Stimulated activated CD8-positive, alpha-beta memory T cell treated with anti-CD3 and anti-CD28 coated beads, Interleukin-7, amount 100 ng/mL, for 4 hours (primary cell): ENCODE measurements around the gene COL1A2.

ENCODE experiments used
- DNase-seq, 2 donors: peaks; one replicate each; pipeline ENCODE4 v3.0.0-alpha.2; 2020; ENCODE audit warnings: low read depth in 2 of 2

The COL1A2 gene

DNA sequence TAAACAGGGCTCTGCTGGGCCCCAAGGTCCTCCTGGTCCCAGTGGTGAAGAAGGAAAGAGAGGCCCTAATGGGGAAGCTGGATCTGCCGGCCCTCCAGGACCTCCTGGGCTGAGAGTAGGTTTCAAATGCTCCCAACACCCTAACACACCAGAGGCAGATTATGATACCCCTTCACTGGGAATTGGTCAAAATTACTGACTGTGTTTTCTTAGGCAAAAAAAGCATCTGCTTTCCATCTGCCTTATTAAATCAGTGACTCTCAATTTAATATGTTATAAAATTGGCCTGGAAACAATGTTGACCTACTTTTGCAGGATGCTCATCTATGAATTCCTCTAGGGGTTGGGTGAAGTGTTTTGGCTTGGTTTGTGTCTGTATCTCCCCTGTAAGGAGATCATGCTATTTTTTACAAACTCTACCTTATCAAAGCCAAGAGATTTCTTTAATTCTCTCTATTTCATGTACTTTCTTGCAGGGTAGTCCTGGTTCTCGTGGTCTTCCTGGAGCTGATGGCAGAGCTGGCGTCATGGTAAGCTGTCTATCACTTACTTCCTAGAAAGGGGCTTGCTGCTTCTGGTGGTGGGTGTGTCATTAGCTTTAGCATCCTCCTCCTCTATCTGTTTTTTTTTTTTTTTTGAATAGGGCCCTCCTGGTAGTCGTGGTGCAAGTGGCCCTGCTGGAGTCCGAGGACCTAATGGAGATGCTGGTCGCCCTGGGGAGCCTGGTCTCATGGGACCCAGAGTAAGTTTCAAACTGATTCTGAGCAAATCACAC is 15.9 kb downstream of the COL1A2 start:
- no peak for DNase-seq

DNA sequence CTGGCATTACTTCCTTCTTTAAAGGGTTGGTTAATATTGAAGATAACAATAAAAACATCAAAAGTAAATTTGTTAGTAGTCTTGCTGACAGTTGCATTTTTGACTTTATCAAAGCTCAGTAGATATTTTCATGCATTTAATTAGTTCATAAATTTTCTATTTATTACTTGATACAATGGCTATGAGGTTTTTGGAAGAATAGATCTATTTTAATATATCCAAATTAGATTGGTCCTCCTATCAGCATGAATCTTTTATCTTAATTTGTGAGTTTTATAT is 16.4 kb downstream of the COL1A2 start:
- DNase-seq: no peak

DNA sequence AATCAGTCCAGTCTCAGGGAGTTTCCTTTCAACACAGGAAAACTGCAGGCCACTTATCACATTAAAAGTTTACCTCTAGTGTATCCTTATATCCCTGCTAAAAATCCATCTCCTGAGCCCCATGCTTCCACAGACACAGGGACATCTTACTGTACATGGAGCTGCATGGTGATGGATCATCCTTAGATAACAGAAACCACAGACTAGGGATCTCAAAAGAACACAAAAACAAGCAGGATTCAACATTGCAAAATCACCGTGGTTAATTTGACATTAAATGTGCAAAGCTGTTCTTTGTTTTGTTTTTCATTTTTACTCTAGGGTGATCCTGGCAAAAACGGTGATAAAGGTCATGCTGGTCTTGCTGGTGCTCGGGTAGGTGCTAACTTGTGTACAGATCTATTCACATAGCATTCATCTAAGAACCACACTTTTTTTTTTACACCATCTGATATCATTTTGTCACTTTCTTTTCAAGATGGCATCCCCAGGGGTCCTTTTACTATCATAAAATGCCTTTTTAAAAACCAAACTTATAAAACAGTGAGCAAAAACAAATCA is 18.1 kb downstream of the COL1A2 start:
- DNase-seq: no peak

DNA sequence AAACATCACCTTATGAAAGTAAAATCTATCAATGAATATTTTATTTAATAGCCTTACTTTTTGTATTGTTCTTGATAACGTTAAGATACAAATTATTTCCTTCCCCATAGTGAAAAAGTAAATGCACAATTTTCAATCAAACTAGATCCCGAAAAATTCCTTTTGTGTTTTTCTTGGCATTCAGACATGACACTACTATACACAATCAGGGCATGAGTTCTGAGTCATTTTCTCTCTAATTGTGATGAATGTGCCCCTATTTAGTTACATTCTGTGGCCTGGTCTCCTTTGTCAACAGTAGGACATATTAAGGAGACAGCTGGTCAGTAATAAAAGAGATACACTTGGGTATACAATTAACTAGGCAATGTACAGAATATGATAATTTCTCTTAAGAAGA is 19.8 kb downstream of the COL1A2 start:
- DNase-seq: no peak

DNA sequence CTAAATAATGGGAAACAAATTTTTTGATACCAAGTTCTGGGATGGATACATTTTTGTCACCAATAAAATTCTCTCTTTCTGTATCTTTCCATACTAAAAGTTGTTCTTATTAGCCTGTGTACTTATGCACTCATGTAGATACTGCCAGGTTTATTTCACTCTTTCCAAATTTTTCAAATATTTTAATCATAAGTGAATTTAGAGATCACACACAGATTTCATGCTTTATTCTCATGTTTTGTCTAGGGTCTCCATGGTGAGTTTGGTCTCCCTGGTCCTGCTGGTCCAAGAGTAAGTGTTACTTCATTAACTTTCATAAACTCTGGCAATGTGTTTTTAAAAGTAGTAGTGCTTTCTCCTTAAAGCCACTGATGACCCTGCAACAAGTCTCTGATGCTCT is 20.3 kb downstream of the COL1A2 start:
- DNase-seq: no peak

DNA sequence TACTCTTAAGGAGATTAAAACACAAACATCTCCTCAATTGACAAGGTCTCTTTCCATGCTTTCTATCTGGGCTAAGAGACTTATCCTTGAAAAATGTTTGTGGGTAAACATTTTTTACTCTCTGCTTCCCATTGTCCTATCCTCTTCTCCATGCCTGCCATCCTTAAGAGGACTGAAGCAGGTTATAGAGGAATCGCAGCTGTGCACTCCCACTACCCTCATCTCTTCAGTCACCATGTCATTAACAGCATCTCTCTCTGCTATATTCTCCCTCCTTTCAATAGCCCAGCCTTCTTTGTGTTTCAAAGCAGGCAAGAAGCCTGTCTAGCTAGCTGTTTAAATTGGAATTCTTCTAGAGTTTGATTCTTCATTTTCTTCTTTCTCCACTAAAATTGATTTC is 22.6 kb downstream of the COL1A2 start:
- DNase-seq: no peak

DNA sequence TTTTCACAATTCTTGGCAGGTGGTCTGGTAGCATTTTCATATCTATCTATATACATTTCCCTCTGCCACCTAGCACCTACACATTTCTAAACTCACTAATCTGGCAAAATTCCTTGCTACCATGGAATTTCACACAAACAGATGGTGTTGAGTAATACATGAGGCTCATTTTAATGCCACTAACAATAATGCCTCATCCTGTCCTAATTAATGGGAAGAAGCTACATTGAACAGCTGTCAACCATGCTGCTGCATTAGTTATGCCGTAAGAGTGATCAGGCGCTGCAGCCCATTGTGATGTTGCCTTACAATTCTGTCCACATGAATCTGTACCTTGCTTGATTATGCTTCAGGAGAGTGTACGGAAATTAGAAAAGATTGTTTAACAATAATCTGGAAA is 23.2 kb downstream of the COL1A2 start:
- no peak for DNase-seq

DNA sequence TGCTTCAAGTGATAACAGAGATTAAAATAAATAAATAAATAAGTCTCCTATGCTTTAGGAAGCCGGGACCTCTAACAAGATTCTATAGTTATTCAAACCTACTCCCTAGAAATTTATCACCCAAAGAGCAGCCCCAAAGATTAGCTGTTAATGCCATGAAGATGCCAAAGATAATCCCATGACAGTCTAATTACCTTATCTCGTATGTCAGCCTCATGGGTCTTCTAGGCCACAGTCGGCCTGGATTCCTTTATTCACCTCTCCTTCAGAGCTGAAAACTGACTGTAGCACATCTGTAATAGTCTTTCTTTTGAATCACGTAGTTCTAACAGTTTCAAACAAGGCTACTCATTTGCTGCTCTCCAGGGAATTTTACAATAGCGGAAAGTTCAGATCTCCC is 24.2 kb downstream of the COL1A2 start:
- DNase-seq: no peak

DNA sequence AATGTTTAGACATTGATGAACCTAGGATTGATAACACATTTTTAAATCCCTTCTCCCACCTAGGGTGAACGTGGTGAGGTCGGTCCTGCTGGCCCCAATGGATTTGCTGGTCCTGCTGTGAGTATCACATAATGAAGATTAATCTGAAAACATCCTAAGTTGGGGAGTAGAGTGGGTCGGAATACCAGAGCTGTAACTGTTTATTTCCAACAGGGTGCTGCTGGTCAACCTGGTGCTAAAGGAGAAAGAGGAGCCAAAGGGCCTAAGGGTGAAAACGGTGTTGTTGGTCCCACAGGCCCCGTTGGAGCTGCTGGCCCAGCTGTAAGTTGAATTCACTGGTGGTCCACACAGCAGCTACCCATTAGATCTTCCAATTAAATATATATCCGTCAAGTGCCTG is 25.6 kb downstream of the COL1A2 start:
- DNase-seq: no peak

DNA sequence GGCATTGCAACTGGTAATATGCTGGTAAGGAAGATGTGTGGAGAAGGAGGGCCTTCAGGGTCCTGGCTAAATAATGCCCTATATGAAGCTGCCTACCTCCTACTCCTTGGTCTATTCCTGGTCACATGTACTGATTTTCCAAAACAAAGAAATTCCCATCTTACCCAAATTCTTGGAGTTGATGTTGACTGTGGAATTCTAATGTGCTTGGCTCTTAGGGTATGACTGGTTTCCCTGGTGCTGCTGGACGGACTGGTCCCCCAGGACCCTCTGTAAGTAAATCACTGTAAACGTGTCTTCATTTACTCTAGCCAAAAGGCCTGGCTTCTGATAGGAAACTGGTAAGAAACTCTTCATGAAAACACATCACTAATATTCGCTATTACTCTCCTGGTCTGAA is 27.0 kb downstream of the COL1A2 start:
- no peak for DNase-seq

DNA sequence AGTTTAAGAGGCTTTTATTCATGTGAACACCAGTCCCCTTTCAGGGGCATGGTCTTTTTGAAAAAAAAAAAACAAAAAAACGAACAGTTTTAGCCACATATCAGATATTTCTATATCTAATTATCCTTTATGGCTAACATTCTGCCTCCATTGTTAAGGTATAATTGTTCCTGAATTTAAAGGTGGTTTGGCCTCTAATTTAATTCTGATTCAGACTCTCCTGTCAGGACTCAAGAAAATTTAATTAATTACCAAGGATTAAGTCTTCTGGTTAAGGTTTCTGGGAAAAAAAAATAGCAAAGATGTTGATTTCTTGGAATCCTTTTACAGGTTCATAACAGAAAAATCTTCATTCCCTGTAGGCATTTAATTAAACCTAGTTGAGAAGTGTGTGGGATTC is 27.4 kb downstream of the COL1A2 start:
- DNase-seq: no peak

DNA sequence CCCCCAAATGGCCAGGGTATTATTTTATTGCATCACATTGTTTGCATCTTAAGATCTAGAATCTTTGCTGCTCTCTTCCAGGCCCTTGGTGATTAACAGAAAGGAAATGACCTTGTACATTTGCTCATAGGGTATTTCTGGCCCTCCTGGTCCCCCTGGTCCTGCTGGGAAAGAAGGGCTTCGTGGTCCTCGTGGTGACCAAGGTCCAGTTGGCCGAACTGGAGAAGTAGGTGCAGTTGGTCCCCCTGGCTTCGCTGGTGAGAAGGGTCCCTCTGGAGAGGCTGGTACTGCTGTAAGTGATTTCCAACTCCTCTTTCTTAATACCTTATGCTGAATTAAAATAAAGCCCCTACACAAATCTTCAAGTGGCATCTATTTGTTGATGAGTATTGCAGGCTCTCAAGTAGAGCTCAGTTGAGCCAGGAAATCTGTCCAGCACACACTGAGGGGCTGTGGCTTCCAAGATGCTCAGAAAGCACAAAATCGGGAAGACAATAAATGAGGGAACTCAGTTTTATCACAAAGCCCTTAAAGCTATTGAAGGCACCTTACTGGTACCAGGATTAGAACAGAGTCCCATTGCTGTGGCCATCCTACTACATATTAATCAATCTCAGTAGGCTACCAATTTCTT is 28.2 kb downstream of the COL1A2 start:
- no peak for DNase-seq

DNA sequence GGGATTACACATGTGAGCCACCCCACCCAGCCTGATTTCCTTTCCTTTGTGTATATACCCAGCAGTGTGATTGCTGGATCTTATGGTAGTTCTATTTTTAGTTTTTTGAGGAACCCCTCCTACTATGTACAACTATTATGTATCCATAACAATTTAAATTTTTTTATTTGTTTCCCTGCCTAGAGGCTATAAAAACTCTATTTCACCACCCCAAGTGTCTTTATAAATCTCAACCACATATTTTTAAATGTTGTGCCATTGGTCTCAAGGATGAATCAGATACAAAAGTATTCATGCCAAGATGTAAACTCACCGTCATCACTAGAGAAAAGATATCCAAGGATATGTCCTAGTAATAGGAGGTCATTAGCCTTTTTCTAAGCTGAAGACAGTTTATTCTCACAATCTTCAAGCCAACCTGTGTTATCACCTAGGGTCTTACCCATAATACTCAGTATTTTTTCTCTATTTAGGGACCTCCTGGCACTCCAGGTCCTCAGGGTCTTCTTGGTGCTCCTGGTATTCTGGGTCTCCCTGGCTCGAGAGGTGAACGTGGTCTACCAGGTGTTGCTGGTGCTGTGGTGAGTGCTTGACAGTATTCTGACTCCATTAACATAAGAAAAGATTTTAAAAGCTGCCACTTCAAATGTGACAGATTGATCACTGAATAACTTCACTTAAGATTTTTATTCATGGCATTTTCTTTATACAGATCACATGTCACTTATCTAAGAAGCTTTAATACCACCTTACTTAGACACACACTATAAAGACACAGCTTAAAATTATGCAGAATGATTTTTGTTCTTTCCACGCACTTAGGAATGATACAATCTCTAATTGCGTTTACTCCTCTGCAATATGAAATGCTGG is 29.4 kb downstream of the COL1A2 start:
- no peak for DNase-seq

DNA sequence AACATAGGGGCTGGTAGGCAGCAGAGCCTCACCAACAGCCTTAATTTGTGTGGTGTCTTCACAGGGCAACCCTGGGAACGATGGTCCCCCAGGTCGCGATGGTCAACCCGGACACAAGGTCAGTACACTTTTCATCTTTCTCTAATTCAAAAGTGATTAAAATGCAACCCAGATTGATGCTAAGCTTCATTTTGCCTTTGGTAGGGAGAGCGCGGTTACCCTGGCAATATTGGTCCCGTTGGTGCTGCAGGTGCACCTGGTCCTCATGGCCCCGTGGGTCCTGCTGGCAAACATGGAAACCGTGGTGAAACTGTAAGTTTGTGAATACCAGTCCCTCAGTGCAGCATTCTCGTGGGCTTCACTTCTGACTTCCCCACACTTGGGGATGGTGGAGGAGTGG is 30.9 kb downstream of the COL1A2 start:
- no peak for DNase-seq

DNA sequence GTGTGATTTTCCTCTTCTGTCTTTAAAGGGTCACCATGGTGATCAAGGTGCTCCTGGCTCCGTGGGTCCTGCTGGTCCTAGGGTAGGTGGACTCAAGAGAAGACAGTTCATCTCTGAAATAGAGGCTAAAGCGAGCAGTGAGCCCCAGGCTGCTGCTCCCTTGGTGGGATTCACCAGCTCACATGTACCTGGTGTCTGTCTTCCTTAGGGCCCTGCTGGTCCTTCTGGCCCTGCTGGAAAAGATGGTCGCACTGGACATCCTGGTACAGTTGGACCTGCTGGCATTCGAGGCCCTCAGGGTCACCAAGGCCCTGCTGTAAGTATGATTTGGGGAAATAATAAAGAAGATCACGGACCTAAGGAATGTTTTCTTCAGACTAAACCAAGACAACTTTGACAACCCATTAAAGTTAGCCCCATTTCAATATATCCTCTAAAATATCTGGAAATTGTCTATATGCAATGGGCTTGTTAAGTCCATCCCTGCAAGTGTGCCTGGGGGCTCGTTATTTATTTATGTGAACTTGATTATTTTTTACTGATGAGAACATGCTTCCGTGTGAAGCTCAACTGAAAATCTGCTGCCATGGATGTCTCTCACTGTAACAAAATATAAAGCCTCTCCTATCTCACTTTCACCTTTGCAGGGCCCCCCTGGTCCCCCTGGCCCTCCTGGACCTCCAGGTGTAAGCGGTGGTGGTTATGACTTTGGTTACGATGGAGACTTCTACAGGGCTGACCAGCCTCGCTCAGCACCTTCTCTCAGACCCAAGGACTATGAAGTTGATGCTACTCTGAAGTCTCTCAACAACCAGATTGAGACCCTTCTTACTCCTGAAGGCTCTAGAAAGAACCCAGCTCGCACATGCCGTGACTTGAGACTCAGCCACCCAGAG is 32.5 kb downstream of the COL1A2 start:
- DNase-seq: no peak

DNA sequence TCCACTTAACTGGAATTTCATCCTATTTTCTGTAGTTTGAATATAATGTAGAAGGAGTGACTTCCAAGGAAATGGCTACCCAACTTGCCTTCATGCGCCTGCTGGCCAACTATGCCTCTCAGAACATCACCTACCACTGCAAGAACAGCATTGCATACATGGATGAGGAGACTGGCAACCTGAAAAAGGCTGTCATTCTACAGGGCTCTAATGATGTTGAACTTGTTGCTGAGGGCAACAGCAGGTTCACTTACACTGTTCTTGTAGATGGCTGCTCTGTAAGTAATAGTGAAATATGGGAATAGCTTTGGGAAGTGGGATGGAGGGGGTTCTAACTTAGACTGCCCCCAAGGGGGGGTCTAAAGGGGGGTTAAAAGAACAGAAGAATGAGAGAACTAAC is 34.5 kb downstream of the COL1A2 start:
- DNase-seq: no peak

DNA sequence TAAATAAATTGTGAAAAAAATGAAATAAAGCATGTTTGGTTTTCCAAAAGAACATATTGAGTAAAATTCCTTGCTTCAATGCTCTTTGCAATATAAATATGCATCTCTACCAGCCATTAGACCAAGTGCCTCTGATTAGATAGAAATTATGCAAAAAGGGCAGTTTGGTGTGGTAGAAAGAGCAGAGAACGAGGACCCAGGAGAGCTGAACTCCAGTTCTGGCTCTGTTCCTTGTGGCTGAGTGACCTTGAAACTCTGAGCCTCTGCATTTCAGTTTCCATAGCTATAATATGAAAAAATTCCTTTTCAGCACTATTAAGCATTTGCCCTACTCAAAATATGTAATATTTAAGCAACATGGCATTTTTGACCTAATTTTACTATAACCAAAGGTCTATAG is 36.5 kb downstream of the COL1A2 start:
- no peak for DNase-seq

DNA sequence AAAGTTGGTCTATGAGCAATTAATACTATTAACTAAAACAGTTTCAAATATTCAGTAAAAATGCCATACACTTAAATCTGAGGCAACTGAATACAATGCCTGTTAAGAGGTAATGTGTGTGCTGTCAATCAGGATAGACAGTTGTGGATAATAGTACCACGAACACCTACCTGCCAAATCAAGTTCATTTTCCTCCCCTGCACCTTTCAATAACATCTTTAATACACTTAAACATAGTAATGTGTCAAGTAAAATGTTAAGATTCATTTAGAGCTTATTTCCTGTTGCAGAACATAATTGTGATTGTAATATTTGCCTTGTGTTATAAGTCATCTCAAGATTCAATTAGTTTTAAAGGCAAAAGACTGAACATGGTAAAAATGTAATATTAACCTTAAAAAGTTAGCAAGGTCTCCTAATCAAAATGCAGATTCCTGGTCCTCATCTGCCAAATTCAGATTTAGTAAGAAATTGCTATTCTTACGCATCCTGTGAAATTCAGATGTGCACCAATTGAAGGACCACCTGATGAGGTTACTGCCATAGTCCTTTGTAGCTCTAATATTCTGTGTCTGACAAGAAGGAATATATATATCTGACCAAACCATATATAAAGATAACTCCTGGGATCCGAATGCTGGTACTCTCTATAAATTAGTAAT is 37.1 kb downstream of the COL1A2 start:
- no peak for DNase-seq

DNA sequence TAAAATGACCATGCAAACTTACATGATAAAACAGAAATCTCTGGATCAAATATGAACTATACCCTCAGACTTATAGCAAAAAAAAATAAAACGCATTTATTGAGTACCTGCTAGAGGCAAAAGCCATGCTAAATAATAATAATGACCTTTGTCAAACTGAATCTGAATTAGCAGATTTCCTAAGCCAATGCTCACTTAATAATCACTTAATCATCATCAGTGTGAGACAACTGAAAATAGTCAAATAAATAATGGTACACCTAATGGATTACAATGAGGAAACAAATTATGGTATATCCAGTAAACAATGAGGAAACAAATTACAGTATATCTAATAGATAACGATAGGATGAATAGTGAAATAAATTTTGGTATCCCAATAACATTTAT is 37.6 kb downstream of the COL1A2 start:
- DNase-seq: no peak

DNA sequence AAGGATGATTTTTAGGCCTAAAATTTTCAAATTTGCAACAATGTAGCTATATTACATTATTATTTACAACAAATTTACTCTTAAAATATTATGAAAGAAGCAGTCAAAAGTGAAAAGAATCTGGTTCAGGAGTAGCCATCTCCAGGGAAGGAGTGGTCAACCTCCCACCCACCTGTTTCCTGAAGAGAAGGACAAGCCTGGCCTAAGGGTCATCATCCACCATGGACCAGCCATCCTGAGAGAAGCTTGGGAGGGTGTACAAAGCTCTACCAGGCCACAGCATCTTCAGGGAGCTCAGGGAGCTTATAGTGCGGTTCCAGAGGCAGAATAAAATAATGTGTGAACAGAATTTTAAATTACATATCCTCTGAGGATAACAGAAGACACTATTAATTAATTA is 38.1 kb downstream of the COL1A2 start:
- DNase-seq: no peak

DNA sequence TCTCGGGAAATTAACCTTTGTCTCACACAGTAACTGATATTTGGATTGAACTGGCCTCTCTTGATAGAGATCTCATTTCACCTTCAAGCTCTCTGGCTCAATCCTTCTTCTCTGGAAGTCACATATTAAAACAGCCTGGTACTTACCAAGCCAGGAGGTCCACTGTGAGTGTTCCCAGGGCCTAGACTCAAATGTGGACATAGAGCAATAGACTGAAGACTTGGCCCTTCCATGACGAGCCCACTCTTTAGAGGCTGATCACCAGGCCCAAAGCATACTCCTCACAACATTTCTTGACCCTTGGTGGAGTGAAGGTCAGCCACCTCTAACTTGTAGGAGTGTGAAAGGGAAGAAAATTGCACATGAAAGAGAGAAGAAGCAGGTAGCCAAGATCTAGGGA is 38.5 kb downstream of the COL1A2 start:
- no peak for DNase-seq
